GM20000 (cell line): ENCODE measurements around the gene RPS19BP1.

Experiments used
- DNase-seq: peaks from one replicate; pipeline ENCODE4 v3.0.0; 2012; ENCODE audit warnings: low spot score
- CTCF ChIP-seq: IDR thresholded peaks from 2 replicates; pipeline ENCODE4 v1.5.1; 2012; ENCODE audit warnings: mild to moderate bottlenecking, control low read depth; ENCODE audit errors: extremely low read depth, missing control alignments

The RPS19BP1 gene

GRCh38 chr22:39534092-39534506 is 1.6 kb upstream of the RPS19BP1 start:
- TF ChIP-seq CTCF, result no peak
- no peak for DNase-seq

DNA sequence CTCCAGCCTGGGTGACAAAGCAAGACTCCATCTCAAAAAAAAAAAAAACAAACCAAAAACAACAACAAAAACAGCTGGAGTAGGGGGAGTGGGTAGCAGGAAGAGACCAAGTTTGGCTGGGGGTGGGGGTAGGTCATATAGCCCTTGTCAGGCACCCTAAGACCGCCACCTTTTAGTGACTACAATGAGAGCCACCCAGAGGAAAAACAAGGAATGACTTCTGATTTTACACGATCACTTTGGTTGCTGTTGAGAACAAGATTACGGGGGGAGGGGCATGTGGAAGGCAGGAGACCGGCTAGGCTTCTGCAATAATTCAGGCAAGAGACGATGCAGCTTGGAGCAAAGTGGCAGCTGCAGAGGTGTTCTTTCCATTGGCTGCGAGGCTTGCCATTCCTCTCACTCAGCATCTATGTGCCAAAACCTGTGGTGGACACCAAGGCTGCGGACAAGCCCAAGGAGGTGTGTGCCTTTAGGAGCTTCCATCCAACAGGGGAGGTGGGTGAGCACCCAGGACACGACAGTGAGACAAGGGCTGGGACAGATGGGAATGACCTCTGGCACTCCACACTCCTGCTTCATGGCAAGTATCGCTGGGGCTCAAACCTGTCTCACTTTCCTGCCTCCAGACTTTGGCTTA is 1.7 kb downstream of the RPS19BP1 start:
- peak; percentile 1 for TF ChIP-seq CTCF
- DNase-seq, result no peak

DNA sequence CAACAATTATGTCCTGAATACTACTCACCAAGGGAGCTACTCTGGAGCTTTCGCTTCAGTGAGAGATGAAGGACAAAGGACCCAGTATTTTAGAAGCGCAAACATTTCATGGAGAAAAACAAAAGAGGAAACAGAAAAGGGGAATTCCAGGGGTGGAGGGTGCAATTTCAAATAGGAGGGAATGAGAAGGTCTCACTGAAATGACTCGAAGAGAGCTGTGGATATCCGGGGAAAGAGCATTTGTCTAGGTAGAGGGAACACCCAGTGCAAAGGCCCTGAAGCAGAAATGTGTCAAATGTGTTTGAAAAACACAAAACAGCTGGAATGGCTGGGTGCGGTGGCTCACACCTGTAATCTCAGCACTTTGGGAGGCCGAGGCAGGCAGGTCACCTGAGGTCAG is 2.4 kb downstream of the RPS19BP1 start:
- no peak for DNase-seq
- TF ChIP-seq CTCF, result no peak

GRCh38 chr22:39529487-39529851 is 3.1 kb downstream of the RPS19BP1 start:
- TF ChIP-seq CTCF, result no peak
- no peak for DNase-seq

- peak; percentile 100 for TF ChIP-seq CTCF
Observed at GRCh38 chr22:39528681-39529486, 3.7 kb downstream of the RPS19BP1 start.

DNA sequence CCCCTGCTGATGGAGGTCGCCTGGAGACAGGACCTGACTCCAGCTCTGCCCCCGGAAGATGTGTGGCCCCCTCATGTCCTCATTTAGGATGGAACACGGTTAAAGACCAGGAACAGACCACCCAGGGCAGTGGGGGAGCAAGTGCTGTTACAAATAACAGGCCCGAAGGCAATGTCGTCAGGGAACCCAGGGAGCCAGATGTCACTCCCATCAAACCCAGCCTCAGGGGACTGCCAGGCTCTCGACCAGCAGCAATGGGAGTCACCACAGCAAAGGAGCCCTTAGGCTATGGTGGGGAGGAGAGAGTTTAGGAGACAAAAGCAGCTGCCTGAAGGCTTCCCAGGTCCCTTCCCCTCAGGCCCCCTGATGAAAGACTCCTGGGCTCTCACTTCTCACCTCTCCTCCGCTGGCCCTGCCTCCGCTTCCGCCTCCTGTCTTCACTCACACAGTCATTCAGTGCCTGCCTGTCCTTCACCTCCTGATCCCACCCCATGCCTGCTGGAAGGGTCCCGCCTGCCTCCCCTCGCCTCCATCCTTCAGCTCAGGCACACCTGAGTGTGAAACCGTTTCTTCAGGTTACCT is 4.4 kb downstream of the RPS19BP1 start:
- no peak for TF ChIP-seq CTCF
- no peak for DNase-seq

More at GRCh38 chr22:39528681-39529486, 3.7 kb downstream of the RPS19BP1 start:
- DNase-seq, result peak; percentile 86

DNA sequence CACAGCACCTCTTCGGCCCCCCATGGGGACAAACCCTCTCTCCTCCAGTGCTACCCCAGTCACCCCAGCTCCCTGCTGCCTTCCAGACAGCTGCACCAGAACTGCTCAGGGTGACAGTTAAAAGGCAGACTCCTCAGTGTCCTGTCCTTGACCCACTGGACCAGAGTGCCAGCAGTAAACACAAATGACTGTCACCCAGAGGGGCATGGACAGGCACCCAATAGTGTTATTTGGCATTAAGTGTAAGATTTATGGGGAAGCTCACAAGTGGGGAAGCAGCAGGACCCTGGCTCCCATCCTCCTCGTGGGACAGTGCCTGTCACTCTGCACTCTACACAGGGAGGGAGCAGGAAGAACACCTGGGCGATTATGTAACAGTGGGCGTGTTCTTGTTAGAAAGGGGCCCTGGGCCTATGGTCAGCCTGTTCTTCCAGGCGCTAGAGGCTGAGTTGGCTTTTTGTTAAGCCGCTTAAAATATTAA is 5.0 kb downstream of the RPS19BP1 start:
- DNase-seq, result no peak
- no peak for TF ChIP-seq CTCF
